Breast epithelium (tissue), 4 donors: ENCODE data around the gene CABLES1. TPM values are rescaled to one million over a fixed set of nuclear protein-coding genes. Genes with fewer than 3 reads are reported as not detected.

Experiments
- DNase-seq, 2 donors: peaks; one replicate each; pipeline ENCODE4 v3.0.0-alpha.2; 2019; ENCODE audit warnings: low spot score in 2 of 2
- H3K27ac ChIP-seq, 2 donors: fragments of 200-600 bp; sonication (generic) in 1 of 2; one replicate each; pipeline ENCODE4 v1.5.1; 2016 to 2019; ENCODE audit warnings: mild to moderate bottlenecking in 1 of 2
- H3K27me3 ChIP-seq, 2 donors: fragments of 200-600 bp; sonication (generic) in 1 of 2; one replicate each; pipeline versions ENCODE4 v1.5.1 to v1.6.0; 2017 to 2019; ENCODE audit warnings: control low read depth in 1 of 2, mild to moderate bottlenecking in 1 of 2
- H3K36me3 ChIP-seq: fragments of 200-600 bp; one replicate; pipeline ENCODE4 v1.5.1; 2019
- H3K4me1 ChIP-seq, 2 donors: fragments of 200-600 bp; sonication (generic); one replicate each; pipeline ENCODE4 v1.5.1; 2016 to 2019; ENCODE audit warnings: control low read depth in 1 of 2
- H3K4me3 ChIP-seq, 3 donors: fragments of 200-600 bp; sonication (generic); 1 replicate in 2 of 3; 2 replicates in 1 of 3; pipeline ENCODE4 v1.5.1; 2016 to 2019; ENCODE audit warnings: mild to moderate bottlenecking in 3 of 3, moderate library complexity in 2 of 3
- H3K9me3 ChIP-seq, 2 donors: fragments of 200-600 bp; sonication (generic) in 1 of 2; one replicate each; pipeline ENCODE4 v1.5.1; 2016 to 2019; ENCODE audit warnings: control low read depth in 1 of 2
- CTCF ChIP-seq, 3 donors: fragments of 450-650 bp; IDR thresholded peaks; one replicate each; pipeline ENCODE4 v1.5.1; 2016 to 2017; ENCODE audit warnings: antibody characterized with exemption in 3 of 3, mild to moderate bottlenecking in 3 of 3, moderate library complexity in 3 of 3
- POLR2A ChIP-seq: fragments of 450-650 bp; IDR thresholded peaks from one replicate; pipeline ENCODE4 v1.6.1; 2016; ENCODE audit warnings: antibody characterized with exemption, mild to moderate bottlenecking, moderate library complexity
- POLR2AphosphoS5 ChIP-seq, 3 donors: sonication (generic); formaldehyde crosslinking; IDR thresholded peaks; one replicate each; pipeline ENCODE4 v1.6.1; 2017; ENCODE audit warnings: antibody characterized with exemption in 3 of 3
- intact Hi-C: fragments of 100-400 bp; cut with DNase I; formaldehyde crosslinking; loops from one replicate; pipeline ENCODE4 v1.15.1; 2023; ENCODE audit warnings: low total_unique reads
- total RNA-seq, 3 donors: library from RNA; depleted of rRNA; stranded (reverse); fragments of >200 nt; gene quantifications; one replicate each; pipeline ENCODE4 v1.1.0, GENCODE V29; 2016

The CABLES1 gene
- total RNA-seq, 3 donors from 2014 or later: 18.1 to 28.7 (median 22.3) TPM

- no peaks in the 10 kb centered on the region for H3K9me3 ChIP-seq
- H3K4me3 ChIP-seq: no peak overlapping the region
- no peaks in the 10 kb centered on the region for H3K4me1 ChIP-seq
- H3K27me3 ChIP-seq: no peaks in the 10 kb centered on the region
- no peaks in the 10 kb centered on the region for H3K36me3 ChIP-seq
- intact Hi-C loops: no loop called here
- H3K27ac ChIP-seq: peak overlapping the region in 1 of 2 donors; percentile 3
- DNase-seq: no peak
- TF ChIP-seq POLR2AphosphoS5 (IDR thresholded peaks at IDR 0.05) (no peak), POLR2A (no peak), CTCF (IDR thresholded peaks at IDR 0.05) (no peak)
Measured at GRCh38 chr18:23181547-23181946, 46.3 kb downstream of the CABLES1 start.

GRCh38 chr18:23182606-23183005 lies 47.3 kb downstream of the CABLES1 start:
- no peaks in the 10 kb centered on the region for H3K4me1 ChIP-seq
- peak overlapping the region in 1 of 2 donors; percentile 71 for H3K27ac ChIP-seq
- no peak overlapping the region for H3K4me3 ChIP-seq
- TF ChIP-seq CTCF (IDR thresholded peaks at IDR 0.05) (no peak), POLR2AphosphoS5 (IDR thresholded peaks at IDR 0.05) (no peak), POLR2A (no peak)
- H3K36me3 ChIP-seq: no peaks in the 10 kb centered on the region
- H3K27me3 ChIP-seq: no peaks in the 10 kb centered on the region
- H3K9me3 ChIP-seq: no peaks in the 10 kb centered on the region
- intact Hi-C loops: no loop called here
- DNase-seq: no peak

- TF ChIP-seq POLR2A (no peak), POLR2AphosphoS5 (IDR thresholded peaks at IDR 0.05) (no peak), CTCF (IDR thresholded peaks at IDR 0.05) (no peak)
- H3K36me3 ChIP-seq: no peaks in the 10 kb centered on the region
- H3K9me3 ChIP-seq: no peaks in the 10 kb centered on the region
- H3K27me3 ChIP-seq: no peaks in the 10 kb centered on the region
- H3K27ac ChIP-seq: peak overlapping the region in 1 of 2 donors; percentile 71
- intact Hi-C loops: no loop called here
- no peaks in the 10 kb centered on the region for H3K4me1 ChIP-seq
- DNase-seq: no peak
- no peak overlapping the region for H3K4me3 ChIP-seq
Measured at GRCh38 chr18:23183411-23184150, 48.3 kb downstream of the CABLES1 start.

GRCh38 chr18:23186781-23187180 lies 51.5 kb downstream of the CABLES1 start:
- no peaks in the 10 kb centered on the region for H3K4me1 ChIP-seq
- no peak overlapping the region for H3K4me3 ChIP-seq
- no peak overlapping the region for H3K27ac ChIP-seq
- no peaks in the 10 kb centered on the region for H3K27me3 ChIP-seq
- intact Hi-C loops: no loop called here
- TF ChIP-seq CTCF (IDR thresholded peaks at IDR 0.05) (no peak), POLR2A (no peak), POLR2AphosphoS5 (IDR thresholded peaks at IDR 0.05) (no peak)
- no peaks in the 10 kb centered on the region for H3K36me3 ChIP-seq
- no peak for DNase-seq
- H3K9me3 ChIP-seq: no peaks in the 10 kb centered on the region

GRCh38 chr18:23188068-23188760 lies 52.9 kb downstream of the CABLES1 start:
- Histone ChIP-seq H3K27ac (no peak overlapping the region), H3K4me1 (peaks cover 0 to 3% of the 10 kb centered on the region in 2 donors), H3K27me3 (no peaks in the 10 kb centered on the region), H3K9me3 (no peaks in the 10 kb centered on the region), H3K4me3 (no peak overlapping the region), H3K36me3 (no peaks in the 10 kb centered on the region)
- intact Hi-C loops: no loop called here
- DNase-seq: no peak
- no peak for TF ChIP-seq CTCF (IDR thresholded peaks at IDR 0.05)
- no peak for TF ChIP-seq POLR2A
- TF ChIP-seq POLR2AphosphoS5 (IDR thresholded peaks at IDR 0.05): no peak
